Pancreas (tissue), 10 donors: ENCODE data around the gene SLC1A2. TPM values are rescaled to one million over a fixed set of nuclear protein-coding genes. Genes with fewer than 3 reads are reported as not detected.

Experiments used
- ATAC-seq, 4 donors: fragments of 200-7000 bp; cut with Tn5 transposase; one replicate each; pipeline versions ENCODE4 v1.8.0 to v1.9.1; 2020; ENCODE audit warnings: mild to moderate bottlenecking in 4 of 4, moderate library complexity in 4 of 4
- DNase-seq, 6 donors: peaks; one replicate each; pipeline ENCODE4 v3.0.0-alpha.2; 2020
- FAIRE-seq: peaks from 2 replicates; lab custom pipeline; 2012; peaks lifted over from hg19 to GRCh38; lab: Jason Lieb, UNC
- H3K27ac ChIP-seq, 4 donors: fragments of 200-600 bp; sonication (generic); 1 replicate in 3 of 4; 2 replicates in 1 of 4; pipeline versions ENCODE4 v1.5.0 to v1.8.0; 2020
- H3K27me3 ChIP-seq, 4 donors: fragments of 200-600 bp; one replicate each; pipeline ENCODE4 v1.8.0; 2021
- H3K36me3 ChIP-seq, 3 donors: fragments of 200-600 bp; sonication (generic) in 1 of 3; one replicate each; pipeline versions ENCODE4 v1.5.0 to v1.8.0; 2020 to 2021
- H3K4me1 ChIP-seq, 3 donors: fragments of 200-600 bp; one replicate each; pipeline ENCODE4 v1.8.0; 2021
- H3K4me3 ChIP-seq, 4 donors: fragments of 200-600 bp; sonication (generic) in 2 of 4; one replicate each; pipeline versions ENCODE4 v1.5.0 to v1.8.0; 2020 to 2021
- H3K9me3 ChIP-seq, 4 donors: fragments of 200-600 bp; one replicate each; pipeline ENCODE4 v1.8.0; 2021
- CTCF ChIP-seq, 4 donors: fragments of 200-600 bp; sonication (generic) in 3 of 4; IDR thresholded peaks; one replicate each; pipeline versions ENCODE4 v1.5.0 to v1.8.0; 2021; ENCODE audit warnings: antibody characterized with exemption in 4 of 4
- WGBS, 2 donors: extraction: QIAGEN DNeasy Blood & Tissue Kit; methylation state at CpG; one replicate each; pipeline ENCODE4 v1.1.7; 2013; 5-methylcytosine and 5-hydroxymethylcytosine counted together
- intact Hi-C, 3 donors: fragments of 100-400 bp; cut with DNase I; formaldehyde crosslinking; loops; one replicate each; pipeline versions ENCODE4 v1.11.1 to v1.14.2; 2022
- polyA plus RNA-seq, 2 donors: library from polyadenylated mRNA; stranded (reverse); fragments of 200-250 nt; gene quantifications; one replicate each; pipeline ENCODE4 v1.2.3, GENCODE V29; 2013
- total RNA-seq, 6 donors: library from RNA; stranded (reverse); fragmentation: NEBNext Ultra II Directional in 4 of 6; extraction: Animal tissue kit (Norgen Biotek cat#: 25700) in 4 of 6; gene quantifications; one replicate each; pipeline versions ENCODE4 v1.2.1 to v1.2.4, GENCODE V29; 2021 to 2023
- donor health status: healthy with polysubstance abuse.
- donor health status: DM: no; HTN: no; CAD: no; lungs with moderate emphysema.
- donor health status: DM: no; HTN: no; CAD: no.
- donor health status: control.
- donor health status: control.
- donor health status: Bipolar disorder and iron deficiency.
- donor health status: DM: yes; HTN: yes; CAD: no.
- donor health status: DM: no; HTN: no; CAD: no.
- donor health status: DM: no; HTN: no; CAD: no.
- donor health status: DM: yes; HTN: yes; CAD: no.

SLC1A2 gene
- total and polyA plus RNA-seq, 8 donors, result 4.7 to 62.5 (median 35.3) TPM

GRCh38 chr11:35293035-35293434 lies 126.3 kb downstream of the SLC1A2 start:
- Histone ChIP-seq H3K36me3 (no peaks in the 10 kb centered on the region), H3K4me3 (no peak overlapping the region), H3K4me1 (peaks cover 0 to 24% (median 3%) of the 10 kb centered on the region in 3 donors), H3K27ac (peak overlapping the region in 2 of 4 donors; percentile 59 to 66), H3K9me3 (no peaks in the 10 kb centered on the region), H3K27me3 (no peaks in the 10 kb centered on the region)
- intact Hi-C loops, result no loop called here
- DNase-seq, result no peak
- WGBS, 2 donors, result 45 to 52% methylated on average over 3 of the region's 3 CpGs
- no peak for TF ChIP-seq CTCF (IDR thresholded peaks at IDR 0.05)
- FAIRE-seq, result no peak
- peak in 2 of 4 donors; percentile 55 to 66 for ATAC-seq

GRCh38 chr11:35292279-35292678 lies 127.1 kb downstream of the SLC1A2 start:
- no peak for FAIRE-seq

GRCh38 chr11:35290876-35291275 lies 128.5 kb downstream of the SLC1A2 start:
- peaks cover 0 to 7% (median 0%) of the 10 kb centered on the region in 3 donors for H3K36me3 ChIP-seq
- H3K27me3 ChIP-seq, result no peaks in the 10 kb centered on the region
- FAIRE-seq (no peak), DNase-seq (no peak), ATAC-seq (peak in 1 of 4 donors; percentile 16)
- H3K27ac ChIP-seq, result no peak overlapping the region
- TF ChIP-seq CTCF (IDR thresholded peaks at IDR 0.05), result no peak
- peaks cover 0 to 24% (median 3%) of the 10 kb centered on the region in 3 donors for H3K4me1 ChIP-seq
- no peak overlapping the region for H3K4me3 ChIP-seq
- no peaks in the 10 kb centered on the region for H3K9me3 ChIP-seq
- WGBS, 2 donors, result 70 to 79% methylated on average over 3 of the region's 3 CpGs
- intact Hi-C loops, result no loop called here

More at GRCh38 chr11:35292279-35292678, 127.1 kb downstream of the SLC1A2 start:
- Histone ChIP-seq H3K36me3 (no peaks in the 10 kb centered on the region), H3K27ac (peak overlapping the region in 2 of 4 donors; percentile 59 to 66), H3K4me3 (no peak overlapping the region), H3K9me3 (no peaks in the 10 kb centered on the region), H3K27me3 (no peaks in the 10 kb centered on the region), H3K4me1 (peaks cover 0 to 24% (median 3%) of the 10 kb centered on the region in 3 donors)
- no peak for TF ChIP-seq CTCF (IDR thresholded peaks at IDR 0.05)
- no peak for DNase-seq
- ATAC-seq, result peak in 3 of 4 donors; percentile 17 to 44 (median 33)
- 70 to 75% methylated on average over 5 of the region's 5 CpGs for WGBS, 2 donors
- intact Hi-C loops, result no loop called here

- no peak for ATAC-seq
- Histone ChIP-seq H3K27ac (no peak overlapping the region), H3K36me3 (peaks cover 0 to 7% (median 0%) of the 10 kb centered on the region in 3 donors), H3K9me3 (no peaks in the 10 kb centered on the region), H3K27me3 (no peaks in the 10 kb centered on the region), H3K4me1 (peaks cover 0 to 14% (median 3%) of the 10 kb centered on the region in 3 donors), H3K4me3 (no peak overlapping the region)
- FAIRE-seq, result no peak
- WGBS, 2 donors, result 77 to 80% methylated on average over 2 of the region's 2 CpGs
- intact Hi-C loops, result no loop called here
- no peak for DNase-seq
- TF ChIP-seq CTCF (IDR thresholded peaks at IDR 0.05), result no peak
Measured at GRCh38 chr11:35289821-35290220, 129.5 kb downstream of the SLC1A2 start.

- no peaks in the 10 kb centered on the region for H3K27me3 ChIP-seq
- H3K4me1 ChIP-seq, result peaks cover 0 to 14% (median 3%) of the 10 kb centered on the region in 3 donors
- DNase-seq (no peak), ATAC-seq (peak in 1 of 4 donors; percentile 28), FAIRE-seq (no peak)
- intact Hi-C loops, result no loop called here
- H3K36me3 ChIP-seq, result peaks cover 0 to 7% (median 0%) of the 10 kb centered on the region in 3 donors
- H3K4me3 ChIP-seq, result no peak overlapping the region
- H3K27ac ChIP-seq, result no peak overlapping the region
- no peaks in the 10 kb centered on the region for H3K9me3 ChIP-seq
- 84 to 88% methylated on average over 5 of the region's 5 CpGs for WGBS, 2 donors
- no peak for TF ChIP-seq CTCF (IDR thresholded peaks at IDR 0.05)
Measured at GRCh38 chr11:35288817-35289541, 130.4 kb downstream of the SLC1A2 start.
